GM19351 (cell line): ENCODE results near the gene CD164L2.
A peak's percentile ranks its signal among the peaks of the same experiment; 100 is the strongest.
"Not testable (repeated sequence)": the region's sequence is repeated elsewhere in the genome, so short reads cannot be mapped to it uniquely, and the experiment has no call there.

ENCODE experiments used
- ATAC-seq: cut with Tn5 transposase; IDR thresholded peaks from one replicate; pipeline ENCODE4 v1.9.1; 2021; ENCODE audit warnings: mild to moderate bottlenecking, moderate library complexity; ENCODE audit not compliant: unreplicated experiment

Gene CD164L2

GRCh38 chr1:27383039-27383605 lies at the start of gene CD164L2:
Gene CD164L2, minus strand, starts transcription at chr1:27383333. Its CDS starts 94 bp downstream, at chr1:27383239.
- ATAC-seq, result no peak

- ATAC-seq, result not testable (repeated sequence)
Observed at GRCh38 chr1:27432725-27433124, 49.6 kb upstream of the CD164L2 start.

GRCh38 chr1:27431601-27431940 lies 48.4 kb upstream of the CD164L2 start:
- no peak for ATAC-seq

- ATAC-seq, result no peak
Observed at GRCh38 chr1:27430903-27431600, 47.9 kb upstream of the CD164L2 start.

GRCh38 chr1:27429029-27429425 lies 45.9 kb upstream of the CD164L2 start:
- ATAC-seq, result no peak

- ATAC-seq, result no peak
Observed at GRCh38 chr1:27428316-27429028, 45.3 kb upstream of the CD164L2 start.

GRCh38 chr1:27427816-27428315 lies 44.7 kb upstream of the CD164L2 start:
- ATAC-seq, result no peak

- no peak for ATAC-seq
Observed at GRCh38 chr1:27427329-27427728, 44.2 kb upstream of the CD164L2 start.

- no peak for ATAC-seq
Observed at GRCh38 chr1:27423709-27424108, 40.6 kb upstream of the CD164L2 start.

GRCh38 chr1:27418326-27419185 lies 35.4 kb upstream of the CD164L2 start:
- ATAC-seq, result peak; percentile 76

GRCh38 chr1:27417713-27418112 lies 34.6 kb upstream of the CD164L2 start:
- ATAC-seq, result no peak

GRCh38 chr1:27416387-27417111 lies 33.4 kb upstream of the CD164L2 start:
- ATAC-seq, result peak; percentile 39

GRCh38 chr1:27414091-27414490 lies 31.0 kb upstream of the CD164L2 start:
- no peak for ATAC-seq

- ATAC-seq, result no peak
Observed at GRCh38 chr1:27413004-27413403, 29.9 kb upstream of the CD164L2 start.

- ATAC-seq, result no peak
Observed at GRCh38 chr1:27412502-27412901, 29.4 kb upstream of the CD164L2 start.

GRCh38 chr1:27410709-27411108 lies 27.6 kb upstream of the CD164L2 start:
- ATAC-seq, result no peak

- ATAC-seq, result no peak
Observed at GRCh38 chr1:27409669-27410068, 26.5 kb upstream of the CD164L2 start.

- no peak for ATAC-seq
Observed at GRCh38 chr1:27408151-27408550, 25.0 kb upstream of the CD164L2 start.

- not testable (repeated sequence) for ATAC-seq
Observed at GRCh38 chr1:27406791-27407190, 23.7 kb upstream of the CD164L2 start.

GRCh38 chr1:27406362-27406680 lies 23.2 kb upstream of the CD164L2 start:
- ATAC-seq, result no peak
